H1 (cell line): ENCODE results near the gene NOL9. TPM values are rescaled to one million over a fixed set of nuclear protein-coding genes. Genes with fewer than 3 reads are reported as not detected.

Experiments
- CTCF ChIA-PET: fragments of 300-600 bp; sonication (Branson Sonifier 250); formaldehyde crosslinking; loops from one replicate; lab custom pipeline; 2021; ENCODE audit not compliant: partially characterized antibody; lab: Charles Lee
- POLR2A ChIA-PET: fragments of 300-600 bp; sonication (Branson Sonifier 250); formaldehyde crosslinking; loops from one replicate; lab custom pipeline; 2021; ENCODE audit warnings: inconsistent platforms; ENCODE audit not compliant: partially characterized antibody; lab: Charles Lee
- DNase-seq, 2 experiments: peaks; one replicate each; pipeline versions ENCODE4 v3.0.0 to v3.0.0-alpha.2; 2010 to 2022; ENCODE audit warnings: low spot score in 2 of 2, low read depth in 1 of 2, mixed read lengths in 1 of 2
- FAIRE-seq: peaks from 2 replicates; lab custom pipeline; 2011; peaks lifted over from hg19 to GRCh38; lab: Jason Lieb, UNC
- H2AFZ ChIP-seq: 2 replicates; pipeline ENCODE4 v1.8.1; 2012; ENCODE audit warnings: low read length, inconsistent platforms
- H2AK5ac ChIP-seq: 2 replicates; pipeline ENCODE4 v1.6.1; 2013; ENCODE audit warnings: low read depth, low read length
- H2BK120ac ChIP-seq: replicated peaks from 2 replicates; pipeline ENCODE3; 2013; ENCODE audit warnings: low read depth, low read length, inconsistent platforms
- H2BK12ac ChIP-seq: 2 replicates; pipeline ENCODE4 v1.6.1; 2013; ENCODE audit warnings: low read depth, low read length
- H2BK15ac ChIP-seq: 2 replicates; pipeline ENCODE4 v1.6.1; 2013; ENCODE audit warnings: low read length
- H2BK20ac ChIP-seq: 2 replicates; pipeline ENCODE4 v1.6.1; 2013; ENCODE audit warnings: low read length
- H2BK5ac ChIP-seq: 2 replicates; pipeline ENCODE4 v1.6.1; 2013; ENCODE audit warnings: low read depth, low read length
- H3K14ac ChIP-seq: 2 replicates; pipeline ENCODE4 v1.6.1; 2013; ENCODE audit warnings: inconsistent platforms; ENCODE audit not compliant: insufficient read length
- H3K18ac ChIP-seq: 2 replicates; pipeline ENCODE4 v1.6.1; 2013; ENCODE audit warnings: low read length; ENCODE audit errors: extremely low read depth
- H3K23ac ChIP-seq: 2 replicates; pipeline ENCODE4 v1.6.1; 2013; ENCODE audit warnings: inconsistent platforms; ENCODE audit not compliant: insufficient read length
- H3K23me2 ChIP-seq: 2 replicates; pipeline ENCODE4 v1.6.1; 2013; ENCODE audit warnings: low read depth, low read length
- H3K27ac ChIP-seq: 2 replicates; pipeline ENCODE4 v1.6.1; 2011; ENCODE audit warnings: low read depth, low read length, inconsistent platforms
- H3K27me3 ChIP-seq, 4 experiments: replicated peaks in 1 of 4; 1 replicate in 1 of 4; 2 replicates in 3 of 4; pipeline versions ENCODE4 v1.6.1 to v1.8.1; 2011 to 2013; ENCODE audit warnings: low read length in 3 of 4, mild to moderate bottlenecking in 3 of 4, inconsistent platforms in 2 of 4, mixed read lengths in 2 of 4, moderate library complexity in 1 of 4; ENCODE audit not compliant: control insufficient read depth in 3 of 4, insufficient read depth in 3 of 4; ENCODE audit errors: extremely low read depth in 1 of 4
- H3K36me3 ChIP-seq, 4 experiments: 2 replicates each; pipeline versions ENCODE4 v1.6.1 to v1.8.1; 2011 to 2013; ENCODE audit warnings: mild to moderate bottlenecking in 4 of 4, low read length in 3 of 4, moderate library complexity in 2 of 4, control low read depth in 1 of 4, inconsistent platforms in 1 of 4; ENCODE audit not compliant: insufficient read depth in 4 of 4, control insufficient read depth in 2 of 4
- H3K4ac ChIP-seq: replicated peaks from 2 replicates; pipeline ENCODE3; 2013; ENCODE audit warnings: low read length, low read depth, mixed read lengths, inconsistent platforms; ENCODE audit not compliant: insufficient read length
- H3K4me1 ChIP-seq, 4 experiments: replicated peaks in 1 of 4; 1 replicate in 1 of 4; 2 replicates in 3 of 4; pipeline versions ENCODE4 v1.6.1 to v1.8.1; 2011 to 2013; ENCODE audit warnings: low read length in 3 of 4, inconsistent platforms in 2 of 4, mixed read lengths in 1 of 4; ENCODE audit not compliant: insufficient read depth in 4 of 4, control insufficient read depth in 3 of 4
- H3K4me2 ChIP-seq, 2 experiments: 2 replicates each; pipeline versions ENCODE4 v1.6.1 to v1.8.1; 2011 to 2013; ENCODE audit warnings: low read depth in 2 of 2, low read length in 2 of 2, control low read depth in 1 of 2, inconsistent platforms in 1 of 2, mild to moderate bottlenecking in 1 of 2; ENCODE audit not compliant: insufficient read depth in 1 of 2
- H3K4me3 ChIP-seq, 4 experiments: fragments of 200-600, 300-600 bp in 1 of 4; sonication (generic), shearing (Covaris generic), sonication (Bioruptor Twin) in 1 of 4; 2 replicates each; pipeline versions ENCODE4 v1.5.1 to v1.8.1; 2011 to 2016; ENCODE audit warnings: low read length in 4 of 4, low read depth in 3 of 4, control low read depth in 2 of 4, inconsistent platforms in 2 of 4, mild to moderate bottlenecking in 2 of 4, mixed read lengths in 1 of 4, moderate library complexity in 1 of 4; ENCODE audit not compliant: insufficient read depth in 2 of 4; ENCODE audit errors: extremely low read depth in 1 of 4
- H3K56ac ChIP-seq: replicated peaks from 2 replicates; pipeline ENCODE3; 2013; ENCODE audit warnings: low read depth, mild to moderate bottlenecking, mixed read lengths, low read length, inconsistent platforms; ENCODE audit not compliant: insufficient read length
- H3K79me1 ChIP-seq: 2 replicates; pipeline ENCODE4 v1.6.1; 2013; ENCODE audit warnings: low read depth, low read length, control low read depth
- H3K79me2 ChIP-seq, 2 experiments: 2 replicates each; pipeline versions ENCODE4 v1.6.1 to v1.8.1; 2012 to 2013; ENCODE audit warnings: low read length in 2 of 2, mild to moderate bottlenecking in 2 of 2, inconsistent platforms in 1 of 2; ENCODE audit not compliant: insufficient read depth in 2 of 2, control insufficient read depth in 1 of 2
- H3K9ac ChIP-seq, 4 experiments: replicated peaks in 1 of 4; 1 replicate in 1 of 4; 2 replicates in 3 of 4; pipeline versions ENCODE4 v1.6.1 to v1.8.1; 2011 to 2013; ENCODE audit warnings: low read depth in 3 of 4, low read length in 3 of 4, control low read depth in 2 of 4, mild to moderate bottlenecking in 2 of 4, moderate library complexity in 2 of 4, inconsistent platforms in 1 of 4; ENCODE audit errors: extremely low read depth in 1 of 4
- H3K9me3 ChIP-seq, 2 experiments: 2 replicates each; pipeline versions ENCODE4 v1.6.1 to v1.8.1; 2012 to 2013; ENCODE audit warnings: mild to moderate bottlenecking in 2 of 2, moderate library complexity in 2 of 2, control low read depth in 1 of 2, inconsistent platforms in 1 of 2, low read depth in 1 of 2, low read length in 1 of 2, mixed read lengths in 1 of 2; ENCODE audit not compliant: insufficient read depth in 2 of 2
- H4K20me1 ChIP-seq, 2 experiments: replicated peaks in 1 of 2; 2 replicates each; pipeline versions ENCODE3 to v1.8.1; 2011 to 2013; ENCODE audit warnings: inconsistent platforms in 2 of 2, low read length in 2 of 2, mild to moderate bottlenecking in 1 of 2; ENCODE audit not compliant: insufficient read depth in 2 of 2, control insufficient read depth in 1 of 2
- H4K5ac ChIP-seq: 2 replicates; pipeline ENCODE4 v1.6.1; 2013; ENCODE audit warnings: low read length, low read depth, mixed read lengths, inconsistent platforms; ENCODE audit not compliant: insufficient read length
- H4K8ac ChIP-seq: 2 replicates; pipeline ENCODE4 v1.8.0; 2013; ENCODE audit warnings: mild to moderate bottlenecking, moderate library complexity, low read length, inconsistent platforms; ENCODE audit not compliant: insufficient read depth; ENCODE audit errors: extremely low read depth
- H4K91ac ChIP-seq: replicated peaks from 2 replicates; pipeline ENCODE3; 2013; ENCODE audit warnings: low read length, mixed read lengths, inconsistent platforms; ENCODE audit not compliant: insufficient read length
- PHF8 ChIP-seq: fragments of 200-600 bp; sonication (generic); conservative IDR thresholded peaks from 2 replicates; pipeline ENCODE4 v1.7.1; 2012; ENCODE audit warnings: low read depth, mild to moderate bottlenecking, inconsistent platforms, low read length, moderate library complexity
- POLR2AphosphoS5 ChIP-seq: IDR thresholded peaks from 2 replicates; pipeline ENCODE4 v1.6.1; 2011; ENCODE audit warnings: low read depth, low read length
- RFX5 ChIP-seq: IDR thresholded peaks from 2 replicates; pipeline ENCODE4 v1.6.1; 2011; ENCODE audit warnings: low read depth, low read length, improper control_type of control experiment, borderline replicate concordance
- RXRA ChIP-seq: IDR thresholded peaks from 2 replicates; pipeline ENCODE4 v1.6.1; 2011; ENCODE audit warnings: low read depth, mild to moderate bottlenecking, low read length, moderate library complexity; ENCODE audit not compliant: insufficient read depth
- SAP30 ChIP-seq: fragments of 300-600 bp; sonication (generic); IDR thresholded peaks from 2 replicates; pipeline ENCODE4 v1.7.1; 2012; ENCODE audit warnings: low read length, moderate library complexity, mild to moderate bottlenecking, inconsistent platforms; ENCODE audit not compliant: insufficient read depth, insufficient replicate concordance
- SUZ12 ChIP-seq: fragments of 200-600 bp; sonication (generic); IDR thresholded peaks from 2 replicates; pipeline ENCODE4 v1.6.1; 2012; ENCODE audit warnings: mild to moderate bottlenecking, inconsistent platforms, low read length, moderate library complexity, mixed read lengths
- TEAD4 ChIP-seq: IDR thresholded peaks from 2 replicates; pipeline ENCODE4 v1.6.1; 2012; ENCODE audit warnings: low read depth, low read length, inconsistent platforms, mixed read lengths
- WGBS, 2 experiments: shearing (Covaris generic) in 1 of 2; methylation state at CpG; one replicate each; pipeline versions ENCODE4 v1.1.6 to v1.1.7; 2013 to 2015; ENCODE audit warnings: low lambda C conversion rate in 2 of 2, mixed read lengths in 2 of 2, inconsistent platforms in 1 of 2, low coverage in 1 of 2, missing lambda C conversion rate in 1 of 2; ENCODE audit not compliant: insufficient replicate concordance in 2 of 2, insufficient coverage in 1 of 2, insufficient read length in 1 of 2; ENCODE audit errors: extremely low coverage in 1 of 2, missing lambda C conversion rate in 1 of 2; 5-methylcytosine and 5-hydroxymethylcytosine counted together
- polyA plus RNA-seq, 7 experiments: library from polyadenylated mRNA; depleted of rRNA in 3 of 7; stranded (reverse) in 5 of 7; unstranded in 2 of 7; fragments of >200 nt in 5 of 7; fragments of 200-250 nt in 2 of 7; gene quantifications; 1 replicate in 5 of 7; 2 replicates in 1 of 7; 4 replicates in 1 of 7; pipeline versions ENCODE4 v1.2.1 to v1.2.3, GENCODE V29; 2011 to 2013; ENCODE audit warnings: missing spikeins in 2 of 7, mixed read lengths in 2 of 7
- total RNA-seq: library from RNA; stranded (reverse); fragmentation: NEBNext Ultra II Directional; extraction: Animal tissue kit (Norgen Biotek cat#: 25700); gene quantifications from 2 replicates; pipeline ENCODE4 v1.2.1, GENCODE V29; 2021
- TF ChIP-seq, protein P1 (sequence below): IDR thresholded peaks from 2 replicates; pipeline ENCODE4 v1.6.1; 2012; ENCODE audit warnings: low read length, inconsistent platforms
- TF ChIP-seq, protein P2 (sequence below): IDR thresholded peaks from 2 replicates; pipeline ENCODE4 v1.6.1; 2012; ENCODE audit warnings: inconsistent platforms
- TF ChIP-seq, protein P3 (sequence below): IDR thresholded peaks from 2 replicates; pipeline ENCODE4 v1.6.1; 2011; ENCODE audit warnings: low read length, improper control_type of control experiment

Gene NOL9
- total and polyA plus RNA-seq, 2 of the 8 experiments (the other 6 are each of a cell fraction or from before 2014, with no cell fraction given): 17.1 to 38.1 TPM

DNA sequence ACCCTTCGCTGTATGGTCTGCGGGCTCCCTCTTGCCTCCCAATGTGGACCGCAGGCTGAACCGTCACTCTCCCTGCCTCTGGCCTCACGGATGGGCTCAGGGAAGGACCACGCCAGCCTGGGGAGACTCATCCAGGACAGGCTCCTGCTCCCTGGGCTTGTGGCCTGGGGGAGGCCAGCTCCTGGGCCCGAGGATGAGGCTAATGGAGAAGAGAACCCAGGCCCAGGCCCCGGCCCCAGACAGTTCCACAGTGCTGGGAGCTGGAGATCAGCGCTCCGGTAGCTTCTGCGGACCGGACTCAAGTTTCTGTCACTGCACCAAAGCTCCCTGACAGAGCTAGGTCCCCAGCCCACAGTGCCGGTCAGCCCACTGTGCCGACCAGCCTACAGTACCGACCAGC, 49.4 kb downstream of the NOL9 start:
- Histone ChIP-seq H4K20me1 (no peaks in the 10 kb centered on the region), H3K4me3 (no peak overlapping the region), H3K56ac (no peak overlapping the region), H2AFZ (no peak overlapping the region), H3K9ac (no peak overlapping the region), H3K27me3 (no peaks in the 10 kb centered on the region), H4K91ac (no peak overlapping the region), H4K8ac (0 out of 2 replicates have a peak overlapping the region, but pooled peaks have one; percentile 42), H3K14ac (no peak overlapping the region), H3K4ac (no peak overlapping the region), H2BK120ac (no peak overlapping the region), H2BK5ac (no peak overlapping the region), H2AK5ac (no peak overlapping the region), H3K9me3 (no peaks in the 10 kb centered on the region), H3K23me2 (no peaks in the 10 kb centered on the region), H3K27ac (no peak overlapping the region), H3K23ac (no peak overlapping the region), H3K36me3 (no peaks in the 10 kb centered on the region), H3K18ac (no peak overlapping the region; the same call in 1 of the 2 replicates), H2BK12ac (no peak overlapping the region; the same call in 1 of the 2 replicates), H4K5ac (no peak overlapping the region), H2BK20ac (no peak overlapping the region), H2BK15ac (no peak overlapping the region), H3K79me2 (no peaks in the 10 kb centered on the region), H3K4me1 (no peaks in the 10 kb centered on the region; a peak in 1 of 7 replicates), H3K4me2 (no peak overlapping the region), H3K79me1 (no peaks in the 10 kb centered on the region; the same call in 1 of the 2 replicates)
- DNase-seq (no peak), FAIRE-seq (no peak)
- ChIA-PET CTCF (interaction anchor here (0.7 to 10.2 kb wide), 5 partner anchors 9 to 53 kb away, joined by 3 to 107 read pairs (median 8); partner anchors contain the start of gene PLEKHG5), POLR2A (interaction anchor here (1.1 to 1.7 kb wide), 3 partner anchors 12 to 24 kb away, joined by 4 read pairs; partner anchors contain the start of gene PLEKHG5)
- 89% methylated on average over 15 of the region's 15 CpGs; no CpG with 5 or more reads in 1 of the 2 experiments for WGBS, 2 experiments
- no peak for TF ChIP-seq RFX5
- TF ChIP-seq, protein P1, sequence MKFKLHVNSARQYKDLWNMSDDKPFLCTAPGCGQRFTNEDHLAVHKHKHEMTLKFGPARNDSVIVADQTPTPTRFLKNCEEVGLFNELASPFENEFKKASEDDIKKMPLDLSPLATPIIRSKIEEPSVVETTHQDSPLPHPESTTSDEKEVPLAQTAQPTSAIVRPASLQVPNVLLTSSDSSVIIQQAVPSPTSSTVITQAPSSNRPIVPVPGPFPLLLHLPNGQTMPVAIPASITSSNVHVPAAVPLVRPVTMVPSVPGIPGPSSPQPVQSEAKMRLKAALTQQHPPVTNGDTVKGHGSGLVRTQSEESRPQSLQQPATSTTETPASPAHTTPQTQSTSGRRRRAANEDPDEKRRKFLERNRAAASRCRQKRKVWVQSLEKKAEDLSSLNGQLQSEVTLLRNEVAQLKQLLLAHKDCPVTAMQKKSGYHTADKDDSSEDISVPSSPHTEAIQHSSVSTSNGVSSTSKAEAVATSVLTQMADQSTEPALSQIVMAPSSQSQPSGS: no peak
- no peak for TF ChIP-seq PHF8
- TF ChIP-seq RXRA: no peak
- TF ChIP-seq SUZ12: no peak
- TF ChIP-seq, protein P2, sequence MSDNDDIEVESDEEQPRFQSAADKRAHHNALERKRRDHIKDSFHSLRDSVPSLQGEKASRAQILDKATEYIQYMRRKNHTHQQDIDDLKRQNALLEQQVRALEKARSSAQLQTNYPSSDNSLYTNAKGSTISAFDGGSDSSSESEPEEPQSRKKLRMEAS: no peak
- no peak for TF ChIP-seq TEAD4
- TF ChIP-seq SAP30: no peak
- TF ChIP-seq, protein P3, sequence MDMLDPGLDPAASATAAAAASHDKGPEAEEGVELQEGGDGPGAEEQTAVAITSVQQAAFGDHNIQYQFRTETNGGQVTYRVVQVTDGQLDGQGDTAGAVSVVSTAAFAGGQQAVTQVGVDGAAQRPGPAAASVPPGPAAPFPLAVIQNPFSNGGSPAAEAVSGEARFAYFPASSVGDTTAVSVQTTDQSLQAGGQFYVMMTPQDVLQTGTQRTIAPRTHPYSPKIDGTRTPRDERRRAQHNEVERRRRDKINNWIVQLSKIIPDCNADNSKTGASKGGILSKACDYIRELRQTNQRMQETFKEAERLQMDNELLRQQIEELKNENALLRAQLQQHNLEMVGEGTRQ: no peak
- TF ChIP-seq POLR2AphosphoS5: no peak
